Measurements from ENCODE around the gene NFYA.

GRCh38 chr6:41064841-41065240 lies 7.9 kb upstream of the NFYA start:
- TF ChIP-seq CTCF (IDR thresholded peaks at IDR 0.05) (no peak), POLR2AphosphoS5 (IDR thresholded peaks at IDR 0.05) (no peak), POLR2A (IDR thresholded peaks at IDR 0.05) (no peak)

Data from prostate gland (tissue), 2 donors.